LHCN-M2 (cell line): Measurements from ENCODE around the gene SLC35B4. TPM values are rescaled to one million over a fixed set of nuclear protein-coding genes. Genes with fewer than 3 reads are reported as not detected.
"Not testable (repeated sequence)": the region's sequence is repeated elsewhere in the genome, so short reads cannot be mapped to it uniquely, and the experiment has no call there.

Source experiments
- DNase-seq: peaks from one replicate; pipeline ENCODE4 v3.0.0-alpha.2; 2012; ENCODE audit warnings: low read depth
- total RNA-seq: library from RNA; depleted of rRNA; stranded (reverse); fragments of >200 nt; gene quantifications from 2 replicates; pipeline ENCODE4 v1.2.3, GENCODE V29; 2014

The SLC35B4 gene
- total RNA-seq, 1 experiment from 2014 or later, result 28.4 TPM

DNA sequence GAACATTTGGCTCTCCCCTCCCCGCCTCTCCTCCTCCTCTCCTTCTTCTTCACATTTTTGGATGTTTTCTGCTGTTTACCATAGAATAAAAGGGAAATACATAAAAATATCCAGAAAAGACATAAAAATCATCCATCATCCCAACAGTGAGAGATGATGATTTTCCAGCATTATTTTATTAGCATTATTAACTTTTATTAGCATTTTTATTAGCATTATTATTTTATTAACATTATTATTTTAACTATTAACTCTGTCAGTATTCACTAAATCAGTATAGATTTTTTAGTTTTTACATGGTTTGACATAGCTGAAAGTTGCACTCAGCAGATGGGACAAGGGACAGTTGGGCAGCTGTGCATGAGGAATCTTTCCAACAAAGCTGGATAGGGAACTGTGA is 16.2 kb upstream of the SLC35B4 start:
- no peak for DNase-seq

DNA sequence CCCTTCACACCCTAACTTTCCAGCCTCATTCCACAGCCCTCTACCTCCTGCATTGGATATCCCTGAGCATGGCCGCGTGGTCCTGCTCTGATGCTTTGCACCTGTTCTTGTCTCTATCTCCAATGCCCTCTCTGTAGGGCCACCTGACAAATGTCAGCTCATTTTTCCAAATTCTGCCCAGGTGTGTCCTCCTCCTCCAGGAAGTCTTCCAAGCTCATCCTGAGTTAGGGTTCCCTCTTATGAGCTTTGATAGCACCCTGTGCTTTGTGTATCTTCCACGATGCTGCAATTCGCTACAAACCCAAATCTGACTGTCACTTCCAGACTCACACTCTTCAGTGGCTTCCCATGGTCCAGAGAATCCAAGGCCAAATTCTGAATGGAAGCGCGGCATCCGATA is 14.7 kb upstream of the SLC35B4 start:
- DNase-seq, result no peak

DNA sequence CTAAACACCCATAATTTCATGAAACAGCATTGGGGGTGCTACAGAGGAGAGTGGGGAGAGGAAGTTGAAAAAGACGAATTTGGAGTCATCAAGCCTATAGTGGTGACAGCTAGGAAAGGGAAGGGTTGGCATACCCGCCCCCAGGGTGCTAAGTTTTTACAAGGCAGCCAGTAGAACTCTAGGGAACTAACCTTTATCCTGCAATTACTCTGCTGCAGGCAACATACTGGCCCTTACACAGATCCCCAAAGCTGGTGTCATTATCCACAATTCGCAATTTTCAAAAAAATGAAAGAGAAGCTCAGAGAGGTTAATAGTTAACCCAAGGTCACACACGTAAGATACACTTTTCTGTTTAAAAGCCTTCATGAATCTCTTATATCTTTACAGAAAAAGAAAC is 14.2 kb upstream of the SLC35B4 start:
- no peak for DNase-seq

DNA sequence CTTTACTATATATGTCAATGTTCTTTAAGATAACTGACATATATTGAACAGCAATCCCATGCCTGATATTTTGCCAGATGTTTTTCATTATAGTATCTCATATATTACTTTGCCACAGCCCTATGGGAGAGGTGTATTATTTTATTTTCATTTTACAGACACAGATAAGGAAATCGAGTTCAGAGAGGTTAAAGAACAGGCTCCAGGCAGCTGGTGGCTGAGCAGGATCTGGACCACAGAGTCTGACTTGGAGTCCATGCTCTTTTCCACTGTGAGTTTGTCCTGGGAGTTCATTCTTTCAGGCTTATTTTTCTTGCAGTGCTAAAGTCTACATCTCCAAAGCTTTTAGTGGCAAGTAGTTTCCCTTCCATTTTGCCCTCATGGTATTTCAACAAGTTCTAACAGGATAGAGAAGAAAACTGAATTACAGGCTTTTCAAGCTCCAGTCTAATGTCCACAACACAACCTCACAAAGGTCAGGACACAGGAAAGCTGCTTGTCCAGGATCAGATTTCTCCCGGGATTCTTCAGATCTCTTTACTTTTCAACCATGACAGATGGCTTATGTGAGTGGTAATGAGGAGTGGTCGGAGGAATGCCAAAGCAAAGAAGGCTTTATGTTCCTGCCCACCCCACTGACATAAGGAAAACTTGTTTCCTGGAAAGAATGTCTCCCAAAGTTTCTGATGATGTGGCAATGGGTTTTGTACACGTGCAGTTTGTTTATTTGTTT is 13.1 kb upstream of the SLC35B4 start:
- no peak for DNase-seq

DNA sequence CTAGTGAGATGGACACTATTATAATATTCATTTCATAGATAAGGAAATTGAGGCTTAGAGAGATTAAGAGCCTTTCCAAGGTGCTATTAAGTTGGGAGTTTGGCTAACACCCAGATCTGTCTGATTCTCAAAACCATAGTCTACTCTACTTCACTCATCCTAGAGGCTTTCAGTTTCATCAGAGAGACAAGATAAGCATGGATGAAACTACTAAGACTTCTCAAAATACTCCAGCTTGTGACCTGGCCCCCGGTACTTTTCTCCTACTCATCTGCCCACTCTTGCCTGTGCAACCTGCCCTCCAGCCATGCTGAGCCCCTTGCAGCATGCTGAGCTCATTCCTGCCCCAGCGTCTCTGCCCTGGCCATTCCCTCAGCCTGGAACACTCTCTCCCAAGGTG is 12.2 kb upstream of the SLC35B4 start:
- no peak for DNase-seq

DNA sequence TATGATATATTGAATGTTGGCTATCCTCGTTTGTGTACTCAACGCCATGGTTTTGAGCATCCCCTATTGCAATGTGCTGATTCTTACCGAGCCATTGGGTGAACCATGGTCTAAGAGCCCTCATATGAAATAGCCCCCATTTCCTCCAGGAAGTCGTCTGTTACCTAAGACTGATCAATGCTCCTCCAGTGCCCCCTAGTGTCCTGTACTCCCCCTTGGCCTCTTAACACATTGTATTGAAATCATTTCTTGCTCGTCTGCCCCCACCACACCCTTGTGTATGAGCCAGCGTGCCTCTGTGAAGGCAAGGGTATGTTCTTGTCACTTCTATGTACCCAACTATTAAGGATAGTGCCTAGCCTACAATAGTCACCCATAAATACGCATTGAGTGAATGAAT is 11.2 kb upstream of the SLC35B4 start:
- DNase-seq, result peak; percentile 64

DNA sequence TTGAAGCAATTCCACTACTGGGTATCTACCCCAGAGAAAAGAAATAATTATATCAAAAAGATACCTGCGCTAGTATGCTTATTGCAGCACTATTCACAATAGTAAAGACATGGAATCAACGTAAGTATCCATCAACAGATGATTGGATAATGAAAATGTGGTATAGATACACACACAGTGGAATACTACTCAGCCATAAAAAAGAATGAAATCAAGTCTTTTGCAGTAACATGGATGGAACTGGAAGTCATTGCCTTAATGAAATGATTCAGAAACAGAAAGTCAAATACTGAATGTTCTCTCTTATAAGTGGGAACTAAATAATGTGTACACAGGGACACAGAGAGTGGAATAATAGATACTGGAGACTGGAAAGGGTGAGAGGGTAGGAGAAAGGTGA is 7.4 kb upstream of the SLC35B4 start:
- DNase-seq, result no peak

DNA sequence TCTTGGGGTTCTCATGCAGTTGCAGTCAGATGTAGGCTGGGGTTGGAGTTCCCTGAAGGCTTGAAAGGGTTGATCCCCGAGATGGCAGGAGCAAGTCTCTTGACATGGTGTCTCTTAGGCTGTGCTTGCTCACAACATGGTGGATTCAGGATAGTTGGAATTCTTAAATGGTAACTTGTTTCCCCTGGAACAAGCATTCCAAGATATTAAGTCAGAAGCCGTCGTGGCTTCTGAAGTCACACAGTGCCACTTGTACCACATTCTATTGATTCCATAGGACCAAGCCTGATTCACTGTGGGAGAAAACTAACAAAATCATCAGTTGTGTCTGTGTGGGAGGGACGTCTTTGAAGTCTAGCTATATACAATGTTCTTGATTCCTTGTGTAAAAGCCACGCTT is 3.5 kb upstream of the SLC35B4 start:
- peak; percentile 23 for DNase-seq

DNA sequence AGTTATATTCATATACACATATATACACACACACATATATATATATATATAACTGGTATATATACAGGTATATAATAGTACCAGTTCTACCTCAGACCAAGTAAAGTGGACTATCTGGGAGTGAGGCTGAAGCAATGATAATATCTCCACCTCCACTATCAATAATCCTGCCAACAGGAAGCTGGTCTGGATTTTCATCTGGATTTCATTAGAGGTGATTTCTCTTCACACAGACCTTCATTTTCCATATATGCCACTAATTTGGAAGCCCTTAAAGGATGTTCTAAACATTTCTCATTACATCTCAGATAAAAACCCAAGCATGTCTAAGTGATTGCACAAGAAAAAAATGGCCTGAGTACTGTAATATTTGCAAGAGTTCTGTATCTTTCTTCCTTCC is 1.7 kb upstream of the SLC35B4 start:
- no peak for DNase-seq

DNA sequence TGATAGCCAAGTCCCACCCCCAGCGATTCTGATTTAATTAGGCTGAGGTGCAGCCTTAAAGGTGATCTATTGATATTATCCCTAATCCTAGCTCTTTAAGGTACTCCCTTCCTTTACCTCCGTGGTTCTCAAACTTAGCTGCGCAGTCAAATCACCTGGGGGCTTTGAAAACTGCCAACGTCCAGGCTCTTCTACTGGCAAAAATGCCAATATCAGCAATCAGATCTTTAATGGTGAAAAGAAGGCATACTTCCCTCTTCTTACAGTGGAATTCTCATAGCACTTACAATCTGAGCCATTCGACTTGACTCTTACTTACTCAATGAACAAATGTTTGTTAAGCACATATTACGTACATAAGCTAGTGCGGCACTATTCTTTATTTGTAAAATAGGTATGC is 704 bp upstream of the SLC35B4 start:
- no peak for DNase-seq

DNA sequence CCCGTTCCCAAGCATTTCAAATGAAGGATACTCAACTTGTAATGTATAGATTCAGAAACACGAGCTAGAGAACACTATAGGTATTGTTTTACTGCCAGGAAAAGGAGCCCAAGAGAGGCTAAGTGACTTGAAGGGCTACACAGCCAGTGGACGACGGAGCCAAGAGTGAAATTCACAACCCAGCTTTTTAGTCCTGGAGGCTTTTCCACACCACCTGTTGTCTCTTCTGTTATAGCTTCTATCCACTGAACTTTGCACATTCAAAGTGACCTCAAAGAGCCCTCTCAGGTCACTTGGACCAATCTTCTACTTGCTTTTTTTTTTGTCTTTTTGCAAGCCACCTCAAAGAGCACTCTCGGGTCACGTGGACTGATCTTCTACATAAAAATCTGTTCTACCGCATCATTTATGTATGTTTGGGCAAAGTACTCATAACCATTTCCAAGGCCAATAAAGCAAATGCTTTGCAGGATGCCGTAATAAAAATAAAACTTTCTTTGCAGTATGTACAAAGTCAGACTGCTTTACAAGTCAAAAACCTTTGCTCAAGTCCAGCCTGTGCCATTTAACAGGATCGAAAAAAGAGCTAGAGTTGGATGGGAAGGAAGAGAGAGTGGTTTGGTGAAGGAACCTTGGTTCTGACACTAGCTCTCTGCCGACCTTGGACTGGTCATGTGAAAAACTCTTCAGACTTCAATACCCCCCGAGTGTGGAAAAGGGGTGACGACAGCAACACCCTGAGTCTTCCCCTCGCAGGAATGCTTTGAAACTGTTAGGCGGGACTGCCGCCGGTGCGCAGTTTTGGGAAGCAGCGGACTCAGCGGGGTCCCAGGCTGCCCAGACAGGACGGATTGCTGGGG is 821 bp downstream of the SLC35B4 start:
- DNase-seq, result peak; percentile 38

DNA sequence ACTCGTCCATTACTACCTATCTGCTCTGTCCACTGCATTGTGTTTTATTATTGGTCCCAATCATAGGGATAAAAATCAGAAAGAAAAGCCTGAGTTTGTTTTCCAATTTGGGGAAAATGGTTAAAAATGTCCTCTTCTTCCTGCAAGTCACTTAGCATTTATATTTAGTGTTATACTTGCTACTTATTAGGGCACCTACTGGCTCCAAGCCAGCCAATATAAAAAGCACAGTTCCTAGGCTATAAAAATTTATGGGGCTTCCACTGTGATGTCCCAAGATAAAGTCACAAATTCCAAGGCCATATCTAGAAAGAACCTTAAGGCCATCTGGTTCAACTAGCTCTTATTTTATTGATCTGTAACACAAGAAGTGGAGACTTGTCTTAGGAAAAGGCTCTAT is 3.2 kb downstream of the SLC35B4 start:
- DNase-seq, result no peak

DNA sequence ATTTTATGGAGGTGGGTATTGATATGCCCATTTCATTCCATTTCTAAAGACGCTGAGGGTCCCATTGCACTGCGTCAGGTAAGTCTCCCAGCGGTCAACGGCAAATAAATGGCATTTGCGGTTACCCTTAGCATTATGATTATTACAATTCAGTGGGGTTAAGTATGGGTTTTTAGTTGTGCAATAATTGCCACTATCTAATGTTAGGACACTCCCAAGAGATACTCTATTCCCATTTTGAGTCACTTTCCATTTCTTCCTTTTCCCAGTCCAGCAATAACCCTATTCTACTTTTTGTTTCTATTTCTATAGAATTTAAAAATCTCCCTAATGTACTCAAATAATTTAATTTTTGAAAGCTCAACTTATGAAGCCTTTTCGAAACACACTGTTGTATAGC is 4.0 kb downstream of the SLC35B4 start:
- no peak for DNase-seq

DNA sequence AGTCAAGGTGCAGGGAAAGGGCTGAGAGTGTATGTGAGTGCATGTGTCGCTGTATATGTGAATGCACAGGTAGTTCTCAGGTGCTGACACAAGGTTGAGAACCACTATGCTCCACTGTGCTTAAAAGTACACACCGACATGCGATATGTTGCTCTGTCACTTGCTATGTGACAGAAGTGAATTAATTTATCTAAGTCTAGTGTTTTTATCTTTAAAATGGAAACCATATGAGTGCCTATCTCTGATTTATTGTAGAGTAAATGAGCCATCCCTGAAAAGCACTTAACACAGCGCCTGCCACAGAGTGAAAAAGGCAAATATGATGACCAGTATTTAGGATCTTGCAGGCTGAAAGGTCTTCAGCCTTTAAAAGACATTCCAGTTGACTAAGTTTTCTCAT is 4.9 kb downstream of the SLC35B4 start:
- DNase-seq, result no peak

DNA sequence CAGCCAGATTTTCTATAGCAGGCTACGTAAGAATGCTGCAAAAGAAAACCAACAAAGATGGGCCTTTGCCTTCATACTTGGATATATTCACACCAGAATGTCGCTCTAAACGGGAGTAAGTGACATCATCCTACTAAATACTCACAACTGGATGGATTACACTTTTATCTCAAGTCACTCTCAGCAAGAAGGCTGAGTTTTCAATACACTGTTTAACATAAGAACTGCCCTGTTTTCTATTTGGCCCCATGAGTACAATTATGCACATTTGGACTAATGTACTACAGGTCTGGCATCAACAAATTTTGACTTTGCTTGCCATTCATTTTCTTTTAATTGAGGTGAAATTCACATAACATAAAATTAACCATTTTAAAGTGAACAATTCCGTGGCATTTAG is 8.2 kb downstream of the SLC35B4 start:
- DNase-seq, result no peak

DNA sequence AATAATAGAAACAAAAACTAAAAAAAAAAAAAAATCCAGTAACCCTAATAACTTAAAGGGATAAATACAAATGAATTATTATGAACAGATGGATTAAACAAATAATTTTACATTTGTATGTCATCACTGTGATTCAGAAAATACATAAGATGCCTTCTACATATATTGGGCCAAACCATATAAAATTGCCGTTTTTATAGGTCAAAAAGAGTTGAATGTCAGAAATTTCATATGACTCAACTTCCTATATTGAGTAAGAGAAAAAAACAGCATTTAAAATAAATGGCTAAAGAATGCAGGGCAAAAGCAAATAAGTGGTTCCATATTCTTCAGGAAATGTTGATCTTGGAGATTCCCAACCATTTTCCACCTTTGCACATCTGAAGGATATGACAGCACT is 9.4 kb downstream of the SLC35B4 start:
- DNase-seq, result no peak

DNA sequence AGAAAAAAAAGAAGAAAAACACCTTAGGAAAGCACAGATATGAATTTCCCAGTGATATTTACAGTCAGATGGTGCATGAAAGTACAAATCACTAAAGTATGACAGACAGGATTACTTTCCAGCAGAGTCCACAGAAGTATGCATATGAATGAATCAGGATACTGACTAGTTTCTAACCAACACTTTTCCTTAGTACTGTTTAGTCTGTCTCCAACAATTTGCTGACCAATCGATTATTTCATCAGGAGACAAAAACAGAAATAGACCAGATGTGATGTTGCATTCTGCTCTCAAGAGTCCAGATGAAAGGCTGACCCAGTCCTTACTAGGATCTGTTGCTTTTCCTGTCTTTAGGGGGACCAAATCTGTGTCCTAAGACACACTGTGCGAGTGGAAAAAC is 14.6 kb downstream of the SLC35B4 start:
- DNase-seq, result no peak

DNA sequence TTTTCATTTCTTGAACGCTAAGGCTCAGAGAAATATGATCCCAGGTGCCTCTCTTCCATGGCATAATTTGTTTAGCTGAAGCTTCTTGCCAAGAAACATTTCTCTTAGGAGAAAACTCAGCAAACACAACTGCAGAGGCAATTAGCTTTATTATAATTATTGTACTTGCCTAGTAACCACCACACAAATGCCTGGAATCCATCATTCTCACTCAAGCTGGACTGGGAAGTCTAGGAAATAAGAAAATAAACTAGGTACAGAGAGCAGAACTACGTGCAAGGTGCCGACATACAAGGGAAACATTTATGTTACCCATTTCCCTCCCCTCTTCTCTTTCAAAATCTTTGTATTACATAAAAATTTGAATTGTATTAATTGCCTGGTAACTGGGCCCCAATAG is 15.1 kb downstream of the SLC35B4 start:
- no peak for DNase-seq

DNA sequence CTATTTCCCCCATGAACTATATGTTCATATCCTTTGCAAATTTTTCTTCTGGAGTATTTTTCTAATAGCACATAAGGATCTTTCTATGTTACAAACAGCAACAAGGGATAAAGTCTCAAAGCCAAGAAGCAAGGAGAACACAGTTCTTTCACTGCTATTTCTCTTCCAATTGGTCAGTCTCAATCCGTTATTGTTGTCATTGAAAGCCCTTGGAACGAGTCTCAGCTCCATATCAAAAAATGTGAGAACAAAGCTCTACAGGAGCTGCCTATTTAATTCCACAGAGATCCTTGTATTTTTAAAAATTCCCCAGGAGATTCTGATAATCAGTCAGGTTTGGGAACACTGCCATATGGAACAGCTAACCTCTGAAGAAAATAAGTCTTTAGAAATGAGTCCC is 15.7 kb downstream of the SLC35B4 start:
- DNase-seq, result no peak

DNA sequence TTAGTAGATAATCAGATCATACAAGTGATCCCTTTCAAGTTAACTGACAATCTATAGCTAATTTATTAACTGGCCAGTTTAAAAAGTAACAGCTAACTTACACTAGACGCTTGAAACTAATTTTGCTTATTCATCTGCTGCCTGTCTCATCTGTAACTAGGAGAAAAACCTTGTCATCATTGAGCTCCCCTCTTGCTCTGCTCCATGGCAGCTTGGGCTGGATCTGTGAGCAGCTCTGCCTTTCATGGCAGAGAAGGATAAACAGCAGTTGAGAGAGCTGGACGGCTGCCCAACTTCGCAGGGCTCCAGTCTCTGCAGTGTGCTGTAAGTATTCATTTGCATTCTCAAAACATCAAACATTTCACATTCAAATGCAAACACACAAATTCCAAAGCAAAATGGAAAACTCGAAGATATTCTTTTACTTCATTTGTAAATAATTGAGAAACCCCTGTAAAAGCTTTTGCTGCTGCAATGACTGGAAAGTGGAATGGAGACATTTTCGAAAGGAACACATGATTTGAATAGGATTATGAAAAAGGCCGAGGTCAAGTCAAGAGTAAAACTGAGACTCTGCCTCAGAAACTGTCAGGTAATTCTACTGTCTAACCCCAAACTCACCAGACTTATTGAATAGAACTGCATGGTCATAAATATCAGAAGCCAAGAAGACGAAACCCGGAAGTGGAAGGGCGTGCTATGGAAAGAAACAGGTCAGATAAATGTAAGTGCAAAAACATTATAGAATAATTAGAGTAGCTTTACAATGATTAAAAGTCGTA is 17.6 kb downstream of the SLC35B4 start:
- DNase-seq, result no peak

DNA sequence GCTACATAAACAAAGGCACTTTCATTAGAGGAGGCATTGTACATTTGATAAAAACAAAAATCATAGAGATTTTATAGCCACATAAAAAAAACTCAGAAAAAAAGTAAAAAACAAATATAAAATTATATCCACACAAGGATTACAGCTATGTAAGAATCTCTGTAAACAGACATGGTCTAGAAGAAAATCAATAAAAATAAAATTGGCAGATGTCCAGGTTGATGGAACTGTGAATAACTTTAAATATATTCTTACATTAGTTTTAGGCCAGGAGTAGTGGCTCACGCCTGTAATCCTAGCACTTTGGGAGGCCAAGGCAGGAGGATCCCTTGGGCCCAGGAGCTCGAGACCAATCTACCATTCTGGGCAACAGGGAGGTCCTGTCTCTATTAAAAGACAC is 19.2 kb downstream of the SLC35B4 start:
- no peak for DNase-seq

DNA sequence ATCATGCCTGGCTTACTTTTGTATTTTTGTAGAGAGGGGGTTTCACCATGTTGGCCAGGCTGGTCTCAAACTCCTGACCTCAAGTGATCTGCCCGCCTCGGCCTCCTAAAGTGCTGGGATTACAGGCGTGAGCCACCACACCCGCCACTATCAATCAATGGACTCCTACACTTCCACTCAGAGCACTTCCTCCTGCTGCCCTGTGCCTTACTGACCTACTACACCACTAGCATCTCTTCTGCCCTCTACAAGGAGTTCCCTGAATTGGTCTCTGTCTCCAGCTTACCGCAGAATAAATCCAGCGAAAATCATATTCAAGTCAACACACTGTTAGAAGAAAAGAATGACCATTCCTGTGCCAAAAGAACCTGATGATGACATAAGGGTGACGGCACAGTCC is 20.7 kb downstream of the SLC35B4 start:
- DNase-seq, result not testable (repeated sequence)
